ENCODE results near the gene STAG3. TPM values are rescaled to one million over a fixed set of nuclear protein-coding genes. Genes with fewer than 3 reads are reported as not detected.

STAG3 gene
- total and polyA plus RNA-seq, 9 of the 15 experiments (the other 6 are each of a cell fraction or from before 2014, with no cell fraction given), result 0.54 to 2.5 (median 1.7) TPM

DNA sequence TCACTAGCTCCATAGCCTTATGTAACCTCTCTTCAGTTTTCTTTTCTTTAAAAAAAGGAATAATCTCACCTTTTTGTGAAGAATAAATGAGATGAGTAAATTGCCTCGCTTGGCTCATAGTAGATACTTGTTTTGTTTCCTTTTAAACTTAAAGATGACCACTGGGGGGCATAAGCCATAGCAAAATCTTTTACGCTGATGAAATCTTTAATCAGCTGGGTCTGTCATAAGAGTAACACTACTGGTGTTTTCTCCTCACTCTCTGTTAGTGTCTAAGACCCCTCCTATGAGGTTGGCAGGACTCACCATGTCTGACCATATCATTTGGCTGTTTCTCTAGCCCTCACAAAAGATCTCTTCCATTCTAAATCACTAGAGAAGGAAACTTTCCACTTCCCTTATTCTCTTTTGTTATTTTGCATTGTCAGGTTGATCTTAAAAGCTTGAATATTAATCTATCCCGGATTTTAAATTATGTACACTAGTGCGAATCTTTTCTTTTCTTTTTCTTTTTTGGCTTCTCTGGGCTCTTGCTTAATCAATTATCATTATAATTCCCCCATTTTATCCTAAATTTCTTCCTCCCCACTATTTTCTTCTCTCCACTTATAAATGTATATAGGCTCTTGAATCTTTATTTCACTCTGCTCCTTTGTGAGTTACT is 12.5 kb downstream of the STAG3 start (continued):
- TF ChIP-seq GTF2E2 (tag; IDR thresholded peaks at IDR 0.05) (0 out of 2 replicates have a peak, but pooled peaks have one; percentile 18), KLF1 (tag; IDR thresholded peaks at IDR 0.05) (no peak), NBN (IDR thresholded peaks at IDR 0.05; ENCODE audit: low read depth) (no peak; the same call in 1 of the 2 replicates), ILK (tag; IDR thresholded peaks at IDR 0.05; ENCODE audit: borderline replicate concordance, low read depth) (no peak), ZNF316 (IDR thresholded peaks at IDR 0.05) (peak; percentile 83), POLR2H (tag; IDR thresholded peaks at IDR 0.05; ENCODE audit: low read depth) (peak; percentile 51), ZNF592 (IDR thresholded peaks at IDR 0.05) (peak; percentile 75), CEBPG (CRISPR knock-in tag; IDR thresholded peaks at IDR 0.05) (peak; percentile 53; the same call in 1 of the 2 replicates), CEBPG (tag; conservative IDR thresholded peaks at IDR 0.05 in 1 of 2, IDR thresholded peaks at IDR 0.05 in 1 of 2) (peak; percentile 75 to 85), SREBF2 (CRISPR knock-in tag; IDR thresholded peaks at IDR 0.05) (no peak), HIVEP1 (CRISPR knock-in tag; IDR thresholded peaks at IDR 0.05) (0 out of 2 replicates have a peak, but pooled peaks have one; percentile 37), ZFP1 (CRISPR knock-in tag; IDR thresholded peaks at IDR 0.05) (0 out of 2 replicates have a peak, but pooled peaks have one; percentile 13), ATF4 (CRISPR knock-in tag; IDR thresholded peaks at IDR 0.05) (peak; percentile 80), SMC3 (conservative IDR thresholded peaks at IDR 0.05; ENCODE audit: insufficient read depth, low read depth, low read length) (no peak), ARID3A (IDR thresholded peaks at IDR 0.05; ENCODE audit: borderline replicate concordance, low read depth, low read length) (peak; percentile 71; the same call in 1 of the 2 replicates)
- TF ChIP-seq, protein P1, sequence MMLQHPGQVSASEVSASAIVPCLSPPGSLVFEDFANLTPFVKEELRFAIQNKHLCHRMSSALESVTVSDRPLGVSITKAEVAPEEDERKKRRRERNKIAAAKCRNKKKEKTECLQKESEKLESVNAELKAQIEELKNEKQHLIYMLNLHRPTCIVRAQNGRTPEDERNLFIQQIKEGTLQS (IDR thresholded peaks at IDR 0.05), result peak; percentile 91
- TF ChIP-seq, protein P1 (CRISPR knock-in tag; conservative IDR thresholded peaks at IDR 0.05), result no peak
- TF ChIP-seq, protein P2, sequence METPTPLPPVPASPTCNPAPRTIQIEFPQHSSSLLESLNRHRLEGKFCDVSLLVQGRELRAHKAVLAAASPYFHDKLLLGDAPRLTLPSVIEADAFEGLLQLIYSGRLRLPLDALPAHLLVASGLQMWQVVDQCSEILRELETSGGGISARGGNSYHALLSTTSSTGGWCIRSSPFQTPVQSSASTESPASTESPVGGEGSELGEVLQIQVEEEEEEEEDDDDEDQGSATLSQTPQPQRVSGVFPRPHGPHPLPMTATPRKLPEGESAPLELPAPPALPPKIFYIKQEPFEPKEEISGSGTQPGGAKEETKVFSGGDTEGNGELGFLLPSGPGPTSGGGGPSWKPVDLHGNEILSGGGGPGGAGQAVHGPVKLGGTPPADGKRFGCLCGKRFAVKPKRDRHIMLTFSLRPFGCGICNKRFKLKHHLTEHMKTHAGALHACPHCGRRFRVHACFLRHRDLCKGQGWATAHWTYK (CRISPR knock-in tag; IDR thresholded peaks at IDR 0.05), result 0 out of 2 replicates have a peak, but pooled peaks have one; percentile 24

Data from K562 (cell line).